Stimulated activated CD4-positive, alpha-beta T cell treated with anti-CD3 and anti-CD28 coated beads, TNF-alpha, amount 100 ng/mL, for 4 hours (primary cell): ENCODE data around the gene ITGA11.

ENCODE experiments used
- DNase-seq, 3 experiments: peaks; one replicate each; pipeline ENCODE4 v3.0.0-alpha.2; 2020; ENCODE audit warnings: low read depth in 3 of 3

Gene ITGA11

GRCh38 chr15:68310804-68311463, 121.0 kb downstream of the ITGA11 start:
- DNase-seq, result no peak

GRCh38 chr15:68310178-68310803, 121.7 kb downstream of the ITGA11 start:
- no peak for DNase-seq

- DNase-seq, result no peak
Observed at GRCh38 chr15:68309024-68309423, 122.9 kb downstream of the ITGA11 start.

GRCh38 chr15:68307131-68307928, 124.6 kb downstream of the ITGA11 start:
- DNase-seq, result no peak

- DNase-seq, result no peak
Observed at GRCh38 chr15:68305420-68305871, 126.5 kb downstream of the ITGA11 start.

GRCh38 chr15:68304589-68305337, 127.2 kb downstream of the ITGA11 start:
- no peak for DNase-seq

- no peak for DNase-seq
Observed at GRCh38 chr15:68303560-68304436, 128.2 kb downstream of the ITGA11 start.

- no peak for DNase-seq
Observed at GRCh38 chr15:68303134-68303533, 128.8 kb downstream of the ITGA11 start.

- DNase-seq, result no peak
Observed at GRCh38 chr15:68302729-68303128, 129.2 kb downstream of the ITGA11 start.

- DNase-seq, result no peak
Observed at GRCh38 chr15:68301301-68301700, 130.7 kb downstream of the ITGA11 start.

GRCh38 chr15:68300115-68300940, 131.6 kb downstream of the ITGA11 start:
- no peak for DNase-seq

- no peak for DNase-seq
Observed at GRCh38 chr15:68299436-68299835, 132.5 kb downstream of the ITGA11 start.

- DNase-seq, result no peak
Observed at GRCh38 chr15:68298882-68299381, 133.0 kb downstream of the ITGA11 start.

- no peak for DNase-seq
Observed at GRCh38 chr15:68298336-68298735, 133.6 kb downstream of the ITGA11 start.

- no peak for DNase-seq
Observed at GRCh38 chr15:68295014-68295805, 136.8 kb downstream of the ITGA11 start.

GRCh38 chr15:68292967-68293366, 139.0 kb downstream of the ITGA11 start:
- no peak for DNase-seq

- no peak for DNase-seq
Observed at GRCh38 chr15:68292157-68292781, 139.7 kb downstream of the ITGA11 start.

GRCh38 chr15:68290715-68291114, 141.2 kb downstream of the ITGA11 start:
- no peak for DNase-seq
